ENCODE data around the gene TMED4. TPM values are rescaled to one million over a fixed set of nuclear protein-coding genes. Genes with fewer than 3 reads are reported as not detected.

The TMED4 gene
- total and polyA plus RNA-seq, 4 donors = 46.4 to 106 (median 66.7) TPM

DNA sequence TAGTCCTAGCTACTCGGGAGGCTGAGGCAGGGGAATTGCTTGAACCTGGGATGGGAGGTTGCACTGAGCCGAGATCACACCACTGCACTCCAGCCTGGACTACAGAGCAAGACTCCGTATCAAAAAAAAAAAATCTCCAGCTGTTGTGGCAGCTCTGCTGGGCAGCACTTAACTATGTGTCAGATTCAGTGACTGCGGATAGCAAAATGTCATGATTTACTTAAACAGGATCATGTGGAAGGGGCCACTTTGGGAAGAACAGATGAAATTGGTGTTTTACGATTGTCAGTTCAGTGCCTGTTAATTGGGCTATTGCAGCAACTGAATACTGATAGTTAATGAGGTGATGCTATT lies 39.7 kb upstream of the TMED4 start:
- DNase-seq (peak in 2 of 3 donors; percentile 27 to 49), ATAC-seq (ENCODE audit: insufficient read depth, low FRiP score) (no peak)
- no peak overlapping the region for H3K9ac ChIP-seq (ENCODE audit: insufficient read depth in 1 of 2, low read length in 2 of 2)
- H3K9me3 ChIP-seq (ENCODE audit: control insufficient read depth in 4 of 4, insufficient read depth in 3 of 4, low read length in 3 of 4) = peaks cover 0 to 2% (median 0%) of the 10 kb centered on the region in 4 donors
- WGBS, 2 donors = 87 to 94% methylated on average over 5 of the region's 5 CpGs
- H3K27me3 ChIP-seq (ENCODE audit: control insufficient read depth in 3 of 3, insufficient read depth in 3 of 3, low read length in 2 of 3) = no peaks in the 10 kb centered on the region
- no peak overlapping the region for H3K4me3 ChIP-seq
- H3K36me3 ChIP-seq (ENCODE audit: control insufficient read depth in 4 of 4, insufficient read depth in 4 of 4, low read length in 4 of 4) = peaks cover 9 to 20% (median 16%) of the 10 kb centered on the region in 4 donors
- TF ChIP-seq CTCF (IDR thresholded peaks at IDR 0.05; ENCODE audit: control extremely low read depth, extremely low read depth) = no peak
- H3K27ac ChIP-seq (ENCODE audit: low read depth in 1 of 2, low read length in 1 of 2) = peak overlapping the region; percentile 40 to 55
- H3K4me1 ChIP-seq (ENCODE audit: control insufficient read depth in 5 of 5, insufficient read depth in 5 of 5, low read length in 5 of 5) = peaks cover 6 to 33% (median 15%) of the 10 kb centered on the region in 5 donors

GRCh38 chr7:44621034-44621749 lies 39.2 kb upstream of the TMED4 start:
- peaks cover 3 to 30% (median 15%) of the 10 kb centered on the region in 5 donors for H3K4me1 ChIP-seq (ENCODE audit: control insufficient read depth in 5 of 5, insufficient read depth in 5 of 5, low read length in 5 of 5)
- 67 to 75% methylated on average over 11 of the region's 11 CpGs for WGBS, 2 donors
- H3K4me3 ChIP-seq = no peak overlapping the region
- no peak for TF ChIP-seq CTCF (IDR thresholded peaks at IDR 0.05; ENCODE audit: control extremely low read depth, extremely low read depth)
- no peak overlapping the region for H3K9ac ChIP-seq (ENCODE audit: insufficient read depth in 1 of 2, low read length in 2 of 2)
- ATAC-seq (ENCODE audit: insufficient read depth, low FRiP score) = peak; percentile 70
- H3K36me3 ChIP-seq (ENCODE audit: control insufficient read depth in 4 of 4, insufficient read depth in 4 of 4, low read length in 4 of 4) = peaks cover 7 to 17% (median 13%) of the 10 kb centered on the region in 4 donors
- H3K27me3 ChIP-seq (ENCODE audit: control insufficient read depth in 3 of 3, insufficient read depth in 3 of 3, low read length in 2 of 3) = no peaks in the 10 kb centered on the region
- DNase-seq = no peak
- peaks cover 0 to 2% (median 0%) of the 10 kb centered on the region in 4 donors for H3K9me3 ChIP-seq (ENCODE audit: control insufficient read depth in 4 of 4, insufficient read depth in 3 of 4, low read length in 3 of 4)
- peak overlapping the region; percentile 53 to 70 for H3K27ac ChIP-seq (ENCODE audit: low read depth in 1 of 2, low read length in 1 of 2)

DNA sequence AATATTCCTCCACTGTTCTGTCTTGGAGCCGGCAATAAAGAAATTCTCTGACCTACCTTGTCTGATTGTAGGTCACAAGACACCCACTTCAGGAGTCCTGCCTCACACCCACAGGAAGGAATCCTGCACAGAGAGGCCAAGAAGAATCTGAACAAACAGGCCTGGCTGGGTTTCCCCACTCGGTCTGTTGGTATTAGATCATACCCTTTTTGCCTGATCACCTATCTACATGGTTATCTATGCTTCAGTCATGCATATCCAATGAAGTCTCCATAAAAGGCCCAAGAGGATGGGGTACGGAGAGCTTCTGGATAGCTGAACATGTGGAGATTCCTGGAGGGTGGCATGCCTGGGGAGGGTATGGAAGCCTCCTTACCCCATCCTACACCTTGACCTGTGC lies 36.7 kb upstream of the TMED4 start:
- 72 to 83% methylated on average over 3 of the region's 3 CpGs for WGBS, 2 donors
- peak overlapping the region; percentile 22 to 59 for H3K27ac ChIP-seq (ENCODE audit: low read depth in 1 of 2, low read length in 1 of 2)

More for the DNA sequence above, 36.7 kb upstream of the TMED4 start:
- Histone ChIP-seq H3K4me1 (ENCODE audit: control insufficient read depth in 5 of 5, insufficient read depth in 5 of 5, low read length in 5 of 5) (peaks cover 0 to 32% (median 15%) of the 10 kb centered on the region in 5 donors), H3K4me3 (no peak overlapping the region), H3K9me3 (ENCODE audit: control insufficient read depth in 4 of 4, insufficient read depth in 3 of 4, low read length in 3 of 4) (peaks cover 0 to 2% (median 0%) of the 10 kb centered on the region in 4 donors), H3K27me3 (ENCODE audit: control insufficient read depth in 3 of 3, insufficient read depth in 3 of 3, low read length in 2 of 3) (no peaks in the 10 kb centered on the region), H3K36me3 (ENCODE audit: control insufficient read depth in 4 of 4, insufficient read depth in 4 of 4, low read length in 4 of 4) (peaks cover 0 to 7% (median under 1%) of the 10 kb centered on the region in 4 donors), H3K9ac (ENCODE audit: insufficient read depth in 1 of 2, low read length in 2 of 2) (no peak overlapping the region)
- TF ChIP-seq CTCF (IDR thresholded peaks at IDR 0.05; ENCODE audit: control extremely low read depth, extremely low read depth) = no peak
- no peak for DNase-seq
- ATAC-seq (ENCODE audit: insufficient read depth, low FRiP score) = no peak
